GM21381 (cell line): ENCODE measurements around the gene PEX11G.
"Not testable (repeated sequence)": the region's sequence is repeated elsewhere in the genome, so short reads cannot be mapped to it uniquely, and the experiment has no call there.

Source experiments
- ATAC-seq: cut with Tn5 transposase; IDR thresholded peaks from one replicate; pipeline ENCODE4 v1.9.1; 2021; ENCODE audit warnings: mild to moderate bottlenecking, moderate library complexity; ENCODE audit not compliant: unreplicated experiment

Gene PEX11G

GRCh38 chr19:7470540-7471305 is 18.1 kb downstream of the PEX11G start:
- no peak for ATAC-seq

- ATAC-seq: no peak
These were observed 19.1 kb downstream of the PEX11G start for GRCh38 chr19:7469669-7470285.

GRCh38 chr19:7468840-7469239 is 20.0 kb downstream of the PEX11G start:
- ATAC-seq: no peak

- no peak for ATAC-seq
These were observed 21.5 kb downstream of the PEX11G start for GRCh38 chr19:7467009-7467989.

GRCh38 chr19:7463575-7463974 is 25.3 kb downstream of the PEX11G start:
- no peak for ATAC-seq

- no peak for ATAC-seq
These were observed 26.8 kb downstream of the PEX11G start for GRCh38 chr19:7461841-7462629.

- no peak for ATAC-seq
These were observed 28.3 kb downstream of the PEX11G start for GRCh38 chr19:7460562-7460966.

- ATAC-seq: no peak
These were observed 29.1 kb downstream of the PEX11G start for GRCh38 chr19:7459773-7460172.

GRCh38 chr19:7458675-7459074 is 30.2 kb downstream of the PEX11G start:
- no peak for ATAC-seq

- no peak for ATAC-seq
These were observed 31.8 kb downstream of the PEX11G start for GRCh38 chr19:7456964-7457541.

- no peak for ATAC-seq
These were observed 33.1 kb downstream of the PEX11G start for GRCh38 chr19:7455600-7456296.

GRCh38 chr19:7454998-7455397 is 33.8 kb downstream of the PEX11G start:
- ATAC-seq: no peak

- no peak for ATAC-seq
These were observed 38.3 kb downstream of the PEX11G start for GRCh38 chr19:7450243-7451223.

- ATAC-seq: not testable (repeated sequence)
These were observed 39.3 kb downstream of the PEX11G start for GRCh38 chr19:7449391-7450070.

GRCh38 chr19:7447648-7448047 is 41.2 kb downstream of the PEX11G start:
- no peak for ATAC-seq

- no peak for ATAC-seq
These were observed 43.7 kb downstream of the PEX11G start for GRCh38 chr19:7445104-7445503.

- ATAC-seq: no peak
These were observed 44.8 kb downstream of the PEX11G start for GRCh38 chr19:7444042-7444441.

GRCh38 chr19:7442423-7442822 is 46.4 kb downstream of the PEX11G start:
- no peak for ATAC-seq
